Right lobe of liver (tissue), 6 donors: ENCODE data around the gene MAMLD1. TPM values are rescaled to one million over a fixed set of nuclear protein-coding genes. Genes with fewer than 3 reads are reported as not detected.

Source experiments
- ATAC-seq, 4 donors: fragments of 200-7000 bp; cut with Tn5 transposase; one replicate each; pipeline ENCODE4 v1.9.1; 2020; ENCODE audit warnings: mild to moderate bottlenecking in 4 of 4, moderate library complexity in 4 of 4
- DNase-seq, 3 donors: peaks; one replicate each; pipeline ENCODE4 v3.0.0-alpha.2; 2020
- H3K27ac ChIP-seq, 3 donors: fragments of 200-600 bp; one replicate each; pipeline ENCODE4 v1.8.0; 2022
- H3K27me3 ChIP-seq, 2 donors: fragments of 200-600 bp; one replicate each; pipeline ENCODE4 v1.8.0; 2022
- H3K36me3 ChIP-seq, 4 donors: fragments of 200-600 bp; sonication (generic) in 1 of 4; one replicate each; pipeline versions ENCODE4 v1.5.1 to v1.8.0; 2017 to 2022; ENCODE audit warnings: control low read depth in 1 of 4
- H3K4me1 ChIP-seq, 4 donors: fragments of 200-600 bp; sonication (generic) in 1 of 4; one replicate each; pipeline versions ENCODE4 v1.5.1 to v1.8.0; 2017 to 2022; ENCODE audit warnings: control low read depth in 1 of 4
- H3K4me3 ChIP-seq, 3 donors: fragments of 200-600 bp; one replicate each; pipeline ENCODE4 v1.8.0; 2022
- H3K9me3 ChIP-seq, 4 donors: fragments of 200-600 bp; sonication (generic) in 1 of 4; one replicate each; pipeline versions ENCODE4 v1.5.1 to v1.8.0; 2017 to 2022; ENCODE audit warnings: control low read depth in 1 of 4
- POLR2A ChIP-seq: fragments of 450-650 bp; IDR thresholded peaks from one replicate; pipeline ENCODE4 v1.6.1; 2017; ENCODE audit warnings: antibody characterized with exemption, mild to moderate bottlenecking
- WGBS: methylation state at CpG from one replicate; pipeline ENCODE4 v1.1.6; 2018; ENCODE audit warnings: low coverage, low lambda C conversion rate; ENCODE audit not compliant: insufficient coverage; ENCODE audit errors: missing lambda C conversion rate; 5-methylcytosine and 5-hydroxymethylcytosine counted together
- intact Hi-C, 2 donors: fragments of 100-400 bp; cut with DNase I; formaldehyde crosslinking; loops; one replicate each; pipeline versions ENCODE4 v1.11.2 to v1.14.1; 2022
- total RNA-seq, 6 experiments: library from RNA; depleted of rRNA in 2 of 6; stranded (reverse); fragments of >200 nt in 2 of 6; fragmentation: NEBNext Ultra II Directional in 3 of 6; extraction: Animal tissue kit (Norgen Biotek cat#: 25700) in 3 of 6; gene quantifications; one replicate each; pipeline versions ENCODE4 v1.1.0 to v1.2.4, GENCODE V29; 2016 to 2023
- TF ChIP-seq, protein P1 (sequence below), 4 donors: fragments of 200-600 bp in 3 of 4; fragments of 450-650 bp in 1 of 4; IDR thresholded peaks; one replicate each; pipeline versions ENCODE4 v1.5.1 to v1.8.0; 2016 to 2022; ENCODE audit warnings: antibody characterized with exemption in 4 of 4, mild to moderate bottlenecking in 2 of 4
- donor health status: DM: no; HTN: yes; CAD: no.
- donor health status: DM: no; HTN: no; CAD: no.
- donor health status: DM: no; HTN: no; CAD: no.
- donor health status: DM: no; HTN: yes; CAD: no.
- donor health status: DM: no; HTN: yes; CAD: no.

The MAMLD1 gene
- total RNA-seq, 6 experiments from 2014 or later: 0.99 to 4.7 (median 1.8) TPM

DNA sequence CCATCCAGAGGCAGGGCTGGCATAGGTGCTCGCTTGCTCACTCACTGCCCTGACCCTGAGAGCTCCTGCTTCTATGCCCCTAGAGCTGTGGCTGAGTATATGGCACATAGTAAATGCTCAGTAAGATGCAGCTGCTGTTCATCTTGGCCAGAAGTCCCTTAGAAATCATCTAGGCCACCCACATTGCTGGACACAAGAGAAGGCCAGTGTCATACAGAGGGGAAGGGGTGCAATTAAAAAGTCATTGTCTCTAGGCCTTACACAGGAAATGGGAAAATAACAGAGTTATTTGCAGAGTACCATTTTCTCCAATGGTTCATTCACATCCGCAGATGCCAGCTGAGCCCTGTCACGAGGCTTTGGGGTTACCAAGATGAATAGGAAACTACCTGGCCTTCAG is 88.8 kb downstream of the MAMLD1 start:
- Histone ChIP-seq H3K4me3 (no peak overlapping the region), H3K27ac (no peak overlapping the region), H3K36me3 (no peaks in the 10 kb centered on the region), H3K4me1 (peaks cover 0 to 8% (median 0%) of the 10 kb centered on the region in 4 donors), H3K9me3 (no peaks in the 10 kb centered on the region), H3K27me3 (no peaks in the 10 kb centered on the region)
- DNase-seq (no peak), ATAC-seq (no peak)
- TF ChIP-seq, protein P1, sequence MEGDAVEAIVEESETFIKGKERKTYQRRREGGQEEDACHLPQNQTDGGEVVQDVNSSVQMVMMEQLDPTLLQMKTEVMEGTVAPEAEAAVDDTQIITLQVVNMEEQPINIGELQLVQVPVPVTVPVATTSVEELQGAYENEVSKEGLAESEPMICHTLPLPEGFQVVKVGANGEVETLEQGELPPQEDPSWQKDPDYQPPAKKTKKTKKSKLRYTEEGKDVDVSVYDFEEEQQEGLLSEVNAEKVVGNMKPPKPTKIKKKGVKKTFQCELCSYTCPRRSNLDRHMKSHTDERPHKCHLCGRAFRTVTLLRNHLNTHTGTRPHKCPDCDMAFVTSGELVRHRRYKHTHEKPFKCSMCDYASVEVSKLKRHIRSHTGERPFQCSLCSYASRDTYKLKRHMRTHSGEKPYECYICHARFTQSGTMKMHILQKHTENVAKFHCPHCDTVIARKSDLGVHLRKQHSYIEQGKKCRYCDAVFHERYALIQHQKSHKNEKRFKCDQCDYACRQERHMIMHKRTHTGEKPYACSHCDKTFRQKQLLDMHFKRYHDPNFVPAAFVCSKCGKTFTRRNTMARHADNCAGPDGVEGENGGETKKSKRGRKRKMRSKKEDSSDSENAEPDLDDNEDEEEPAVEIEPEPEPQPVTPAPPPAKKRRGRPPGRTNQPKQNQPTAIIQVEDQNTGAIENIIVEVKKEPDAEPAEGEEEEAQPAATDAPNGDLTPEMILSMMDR (IDR thresholded peaks at IDR 0.05): no peak
- no peak for TF ChIP-seq POLR2A
- intact Hi-C loops: no loop called here
- WGBS: 84% methylated on average over 3 of the region's 3 CpGs

DNA sequence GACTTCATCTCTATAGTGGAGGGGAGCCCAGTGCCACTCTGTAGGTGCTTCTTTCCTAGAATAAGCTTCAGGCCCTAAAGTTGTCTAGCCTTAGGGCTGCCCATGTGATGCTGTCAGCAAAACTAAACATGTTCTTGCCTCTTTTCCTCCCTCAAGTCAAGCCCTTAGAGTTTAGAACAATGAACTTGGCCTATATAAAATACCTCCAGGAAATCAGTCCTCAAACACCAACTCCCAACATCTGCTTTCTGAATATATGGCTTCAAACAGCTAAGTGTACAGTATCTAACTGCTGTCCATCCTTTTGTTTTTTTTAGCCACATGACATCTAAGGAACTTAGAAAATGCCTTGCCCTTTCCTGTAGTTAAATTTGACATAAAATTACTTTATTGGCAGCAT is 91.0 kb downstream of the MAMLD1 start:
- no peaks in the 10 kb centered on the region for H3K4me1 ChIP-seq
- H3K9me3 ChIP-seq: no peaks in the 10 kb centered on the region
- DNase-seq (no peak), ATAC-seq (no peak)
- H3K4me3 ChIP-seq: no peak overlapping the region
- no peaks in the 10 kb centered on the region for H3K27me3 ChIP-seq
- H3K36me3 ChIP-seq: no peaks in the 10 kb centered on the region
- no peak overlapping the region for H3K27ac ChIP-seq
- intact Hi-C loops: no loop called here
- TF ChIP-seq, protein P1 (IDR thresholded peaks at IDR 0.05): no peak
- TF ChIP-seq POLR2A: no peak

DNA sequence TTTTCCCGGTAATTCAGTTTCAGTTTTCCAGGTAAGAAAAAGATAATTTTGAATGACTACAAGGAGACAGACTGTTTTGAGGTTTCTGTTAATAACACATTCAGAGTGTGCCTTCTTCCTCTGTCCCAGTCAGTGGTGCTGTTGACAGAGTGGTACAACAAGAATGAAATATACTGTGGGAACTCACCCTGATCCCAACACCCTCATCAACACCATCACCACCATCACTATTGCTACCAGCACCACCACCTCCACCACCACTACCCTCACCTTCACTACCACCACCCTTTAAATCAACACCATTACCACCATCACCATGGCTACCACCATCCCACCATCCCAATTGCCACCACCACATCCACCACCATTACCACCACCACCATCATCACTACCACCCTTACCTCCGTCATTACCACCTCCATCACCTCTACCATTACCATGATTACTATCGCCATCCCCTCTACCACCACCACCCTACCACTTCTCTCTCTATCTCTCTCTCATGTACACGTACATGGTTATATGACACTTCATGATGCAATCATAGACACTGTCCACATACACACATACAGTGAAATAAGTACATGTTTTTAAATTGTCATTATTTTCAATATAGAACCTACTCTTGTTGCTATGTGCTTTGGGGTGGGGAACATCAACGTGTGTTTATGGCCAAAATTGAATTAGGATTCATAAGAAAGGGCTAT is 91.5 kb downstream of the MAMLD1 start:
- Histone ChIP-seq H3K27ac (no peak overlapping the region), H3K9me3 (no peaks in the 10 kb centered on the region), H3K4me3 (no peak overlapping the region), H3K36me3 (no peaks in the 10 kb centered on the region), H3K4me1 (no peaks in the 10 kb centered on the region), H3K27me3 (no peaks in the 10 kb centered on the region)
- no peak for ATAC-seq
- no peak for DNase-seq
- WGBS: 65% methylated on average over 5 of the region's 5 CpGs
- intact Hi-C loops: no loop called here
- TF ChIP-seq, protein P1 (IDR thresholded peaks at IDR 0.05): no peak
- no peak for TF ChIP-seq POLR2A

DNA sequence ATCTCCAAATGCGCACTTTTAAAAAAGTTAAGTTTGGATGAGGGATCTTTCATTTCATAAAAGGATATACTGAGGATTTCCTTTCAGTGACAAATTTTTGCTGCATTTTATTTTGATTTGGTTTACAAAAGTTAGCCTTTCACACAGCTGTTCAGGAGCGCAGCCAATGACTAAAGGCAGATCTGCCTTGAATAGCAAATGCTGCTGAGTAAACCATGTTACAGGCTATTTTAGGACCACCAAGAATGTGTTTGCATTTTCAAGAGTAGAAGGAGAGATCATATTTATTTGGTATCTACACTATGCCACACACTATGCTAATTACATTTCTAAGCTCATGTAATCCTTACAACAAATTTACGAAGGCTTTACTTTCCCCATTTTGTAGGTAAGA is 92.1 kb downstream of the MAMLD1 start:
- no peak overlapping the region for H3K4me3 ChIP-seq
- no peak for TF ChIP-seq POLR2A
- TF ChIP-seq, protein P1 (IDR thresholded peaks at IDR 0.05): no peak
- DNase-seq (no peak), ATAC-seq (no peak)
- WGBS: 82% methylated on average over 3 of the region's 3 CpGs
- intact Hi-C loops: no loop called here
- H3K4me1 ChIP-seq: no peaks in the 10 kb centered on the region
- no peaks in the 10 kb centered on the region for H3K36me3 ChIP-seq
- no peaks in the 10 kb centered on the region for H3K9me3 ChIP-seq
- no peak overlapping the region for H3K27ac ChIP-seq
- no peaks in the 10 kb centered on the region for H3K27me3 ChIP-seq

DNA sequence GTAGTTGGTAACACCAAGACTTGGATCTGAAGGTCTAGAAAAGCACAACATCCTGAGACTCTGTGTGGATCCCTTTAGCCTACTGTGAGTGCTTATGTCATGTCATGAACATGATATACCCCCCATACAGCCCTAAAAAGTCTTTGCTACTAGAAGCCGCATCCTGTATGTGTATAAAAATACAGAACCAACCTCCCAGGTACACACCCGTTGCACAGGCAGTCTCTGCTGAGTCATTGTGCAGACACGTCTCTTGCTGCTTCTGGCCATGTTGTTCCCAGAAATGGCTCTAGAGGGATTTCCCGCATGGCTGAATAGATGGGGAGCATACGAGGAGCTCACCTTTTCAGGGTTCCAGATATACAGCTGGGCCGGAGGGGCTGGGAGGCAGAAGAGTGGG is 93.3 kb downstream of the MAMLD1 start:
- no peaks in the 10 kb centered on the region for H3K27me3 ChIP-seq
- H3K36me3 ChIP-seq: no peaks in the 10 kb centered on the region
- H3K4me1 ChIP-seq: no peaks in the 10 kb centered on the region
- no peak for TF ChIP-seq POLR2A
- TF ChIP-seq, protein P1 (IDR thresholded peaks at IDR 0.05): no peak
- H3K27ac ChIP-seq: no peak overlapping the region
- H3K9me3 ChIP-seq: no peaks in the 10 kb centered on the region
- DNase-seq (no peak), ATAC-seq (no peak)
- intact Hi-C loops: no loop called here
- no peak overlapping the region for H3K4me3 ChIP-seq
- whole genome bisulfite sequencing: 71% methylated on average over 5 of the region's 6 CpGs
